ENCODE measurements around the gene CFAP119. TPM values are rescaled to one million over a fixed set of nuclear protein-coding genes. Genes with fewer than 3 reads are reported as not detected.

CFAP119 gene
- total and polyA plus RNA-seq, 2 of the 8 experiments (the other 6 are each of a cell fraction or from before 2014, with no cell fraction given) = 5.6 to 6.0 TPM

DNA sequence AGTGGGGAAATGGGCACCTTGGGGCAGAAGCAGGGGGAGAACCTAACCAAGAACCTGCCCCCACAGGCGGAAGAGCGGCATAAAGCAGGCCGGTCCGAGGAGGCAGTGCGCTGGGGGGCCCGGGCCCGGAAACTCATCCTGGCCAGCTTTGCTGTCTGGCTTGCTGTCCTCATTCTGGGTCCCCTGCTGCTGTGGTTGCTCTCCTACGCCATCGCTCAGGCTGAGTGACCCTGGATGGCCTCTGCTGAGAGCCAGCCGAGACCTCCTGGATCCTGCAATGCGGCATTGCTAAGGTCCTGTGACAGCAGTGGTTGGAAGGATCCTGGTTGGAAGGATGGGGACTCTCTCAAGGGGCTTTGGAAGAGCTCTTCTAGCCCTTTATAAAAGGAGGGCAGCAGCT, 18.1 kb downstream of the CFAP119 start:
- H2AK5ac ChIP-seq (ENCODE audit: low read depth, low read length) = no peak overlapping the region
- H2BK12ac ChIP-seq (ENCODE audit: low read depth, low read length) = no peak overlapping the region
- no peak overlapping the region for H3K14ac ChIP-seq (ENCODE audit: insufficient read length)
- H3K79me1 ChIP-seq (ENCODE audit: low read depth, low read length) = no peaks in the 10 kb centered on the region
- no peak overlapping the region for H4K8ac ChIP-seq (ENCODE audit: extremely low read depth, insufficient read depth, low read length)
- H4K20me1 ChIP-seq (replicated peaks in 1 of 2; ENCODE audit: control insufficient read depth in 1 of 2, insufficient read depth in 2 of 2, low read length in 2 of 2) = peaks cover 2 to 3% of the 10 kb centered on the region in 2 experiments
- no peaks in the 10 kb centered on the region for H3K27me3 ChIP-seq (replicated peaks in 1 of 4; ENCODE audit: control insufficient read depth in 3 of 4, extremely low read depth in 1 of 4, insufficient read depth in 3 of 4, low read length in 3 of 4)
- DNase-seq (ENCODE audit: low read depth in 1 of 2, low spot score in 2 of 2) = no peak
- H3K23me2 ChIP-seq (ENCODE audit: low read depth, low read length) = peaks cover 3% of the 10 kb centered on the region; the same call in 1 of the 2 replicates
- no peak overlapping the region for H3K4me2 ChIP-seq (ENCODE audit: insufficient read depth in 1 of 2, low read depth in 2 of 2, low read length in 2 of 2)
- H3K9ac ChIP-seq (replicated peaks in 1 of 4; ENCODE audit: extremely low read depth in 1 of 4, low read depth in 3 of 4, low read length in 3 of 4) = no peak overlapping the region
- H3K27ac ChIP-seq (ENCODE audit: low read depth, low read length) = no peak overlapping the region
- CTCF ChIA-PET (ENCODE audit: partially characterized antibody) = no interaction called here
- no peaks in the 10 kb centered on the region; a peak in 1 of 4 replicates for H3K79me2 ChIP-seq (ENCODE audit: control insufficient read depth in 1 of 2, insufficient read depth in 2 of 2, low read length in 2 of 2)
- H3K4ac ChIP-seq (replicated peaks; ENCODE audit: insufficient read length, low read depth, low read length) = no peak overlapping the region
- POLR2A ChIA-PET (ENCODE audit: partially characterized antibody) = interaction anchor here (0.8 to 2.5 kb wide), 4 partner anchors 9 to 19 kb away, joined by 3 to 9 read pairs (median 4); partner anchors contain the start of genes CFAP119 and RNF40
- FAIRE-seq = no peak
- peaks cover 0 to 18% (median 4%) of the 10 kb centered on the region in 4 experiments; a peak in 6 of 8 replicates for H3K36me3 ChIP-seq (ENCODE audit: control insufficient read depth in 2 of 4, insufficient read depth in 4 of 4, low read length in 3 of 4)
- no peak overlapping the region for H2BK20ac ChIP-seq (ENCODE audit: low read length)
- no peaks in the 10 kb centered on the region for H3K9me3 ChIP-seq (ENCODE audit: insufficient read depth in 2 of 2, low read depth in 1 of 2, low read length in 1 of 2)
- H3K4me1 ChIP-seq (replicated peaks in 1 of 4; ENCODE audit: control insufficient read depth in 3 of 4, insufficient read depth in 4 of 4, low read length in 3 of 4) = peaks cover 0 to 7% (median 2%) of the 10 kb centered on the region in 4 experiments; a peak in 5 of 7 replicates
- H2AFZ ChIP-seq (ENCODE audit: low read length) = no peak overlapping the region
- no peak overlapping the region for H3K18ac ChIP-seq (ENCODE audit: extremely low read depth, low read length)
- H3K56ac ChIP-seq (replicated peaks; ENCODE audit: insufficient read length, low read depth, low read length) = no peak overlapping the region
- no peak overlapping the region for H2BK15ac ChIP-seq (ENCODE audit: low read length)
- TF ChIP-seq SP2 (IDR thresholded peaks at IDR 0.05; ENCODE audit: low read length) = no peak
- no peak for TF ChIP-seq TBP (IDR thresholded peaks at IDR 0.05; ENCODE audit: low read depth, low read length)
- TF ChIP-seq JUN (IDR thresholded peaks at IDR 0.05; ENCODE audit: low read depth, low read length) = no peak
- no peak overlapping the region for H2BK120ac ChIP-seq (replicated peaks; ENCODE audit: low read depth, low read length)
- no peak overlapping the region for H3K4me3 ChIP-seq (ENCODE audit: extremely low read depth in 1 of 4, insufficient read depth in 2 of 4, low read depth in 3 of 4, low read length in 4 of 4)
- WGBS, 2 experiments (ENCODE audit: extremely low coverage in 1 of 2, insufficient coverage in 1 of 2, insufficient read length in 1 of 2, insufficient replicate concordance in 2 of 2, low coverage in 1 of 2, low lambda C conversion rate in 2 of 2, missing lambda C conversion rate in 1 of 2) = 92% methylated on average over 11 of the region's 11 CpGs; no CpG with 5 or more reads in 1 of the 2 experiments
- no peak overlapping the region for H4K5ac ChIP-seq (ENCODE audit: insufficient read length, low read depth, low read length)
- H4K91ac ChIP-seq (replicated peaks; ENCODE audit: insufficient read length, low read length) = no peak overlapping the region
- H3K23ac ChIP-seq (ENCODE audit: insufficient read length) = no peak overlapping the region
- no peak overlapping the region for H2BK5ac ChIP-seq (ENCODE audit: low read depth, low read length)

Data from H1 (cell line).